ENCODE measurements around the gene TPST2. TPM values are rescaled to one million over a fixed set of nuclear protein-coding genes. Genes with fewer than 3 reads are reported as not detected.

The TPST2 gene
- total and polyA plus RNA-seq, 9 of the 15 experiments (the other 6 are each of a cell fraction or from before 2014, with no cell fraction given), result 14.2 to 123 (median 60.1) TPM

DNA sequence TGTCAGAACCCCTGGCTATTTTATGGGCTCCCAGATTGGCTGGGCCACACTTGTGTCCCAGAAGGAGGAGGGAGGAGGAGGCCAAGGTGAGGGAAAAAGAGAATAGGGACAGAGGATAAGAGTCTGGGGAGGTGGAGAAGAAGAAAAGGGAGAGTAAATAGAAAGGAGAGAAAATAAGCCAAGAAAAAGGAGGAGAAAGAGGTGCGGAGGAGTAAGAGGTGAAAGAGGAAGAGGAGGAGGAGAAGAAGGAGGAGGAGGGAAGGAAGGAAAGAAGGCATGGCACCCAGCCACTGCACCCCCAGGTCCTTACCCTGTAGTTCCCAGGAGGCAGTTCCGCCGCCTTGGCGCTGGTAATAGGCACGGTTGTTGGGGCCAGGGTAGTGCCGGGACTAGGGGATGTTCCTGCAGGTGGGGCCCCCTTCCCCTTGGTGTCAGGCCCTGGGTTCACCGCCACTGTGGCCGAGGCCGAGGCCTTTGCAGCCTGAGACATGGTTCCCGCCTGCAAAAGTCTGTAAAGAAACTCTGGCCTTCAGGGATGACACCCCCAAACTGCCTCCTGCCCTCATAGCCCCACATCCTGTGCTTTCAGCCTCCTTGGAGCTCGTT is 26.0 kb upstream of the TPST2 start:
- Histone ChIP-seq H3K9ac (ENCODE audit: insufficient read depth in 1 of 2, low read depth in 2 of 2, low read length in 2 of 2) (peak overlapping the region in 1 of 2 experiments; percentile 79; a peak in 2 of 4 replicates), H3K27me3 (ENCODE audit: control insufficient read depth in 2 of 2, insufficient read depth in 2 of 2, low read length in 2 of 2) (no peaks in the 10 kb centered on the region), H4K20me1 (replicated peaks; ENCODE audit: control insufficient read depth, insufficient read depth, low read length) (no peaks in the 10 kb centered on the region), H3K4me2 (ENCODE audit: insufficient read depth, low read length) (no peak overlapping the region), H3K27ac (ENCODE audit: extremely low read depth, low read depth, low read length) (no peak overlapping the region), H3K36me3 (ENCODE audit: control insufficient read depth, insufficient read depth, low read length) (no peaks in the 10 kb centered on the region), H3K4me1 (replicated peaks in 1 of 2; ENCODE audit: control insufficient read depth in 2 of 2, insufficient read depth in 2 of 2, low read length in 2 of 2) (peaks cover 37 to 39% of the 10 kb centered on the region in 2 experiments), H3K79me2 (ENCODE audit: control insufficient read depth, insufficient read depth, low read length) (no peaks in the 10 kb centered on the region), H3K4me3 (no peak overlapping the region), H2AFZ (ENCODE audit: low read depth, low read length) (peak overlapping the region; percentile 46), H3K9me3 (replicated peaks; ENCODE audit: control insufficient read depth, insufficient read depth, low read depth, low read length) (no peaks in the 10 kb centered on the region), H3K9me1 (ENCODE audit: control insufficient read depth, insufficient read depth, low read length) (no peaks in the 10 kb centered on the region)
- in situ Hi-C loops (cut with MboI), result no loop called here
- no peak for FAIRE-seq
- intact Hi-C loops (cut with micrococcal nuclease), result no loop called here
- BruUV-seq (replicated peaks), result no TSS peak
- no peak for DNase-seq (ENCODE audit: extremely low read depth in 1 of 4, low spot score in 3 of 4)
- ATAC-seq, result no peak
- WGBS (ENCODE audit: insufficient coverage, low coverage, missing lambda C conversion rate), result 74% methylated on average over 5 of the region's 11 CpGs
- CTCF ChIA-PET (ENCODE audit: low intra/inter-chr PET ratio), result no interaction called here
- peak; percentile 59 for TF ChIP-seq ZNF512 (tag; IDR thresholded peaks at IDR 0.05)
- peak; percentile 31; the same call in 1 of the 2 replicates for TF ChIP-seq SPI1 (IDR thresholded peaks at IDR 0.05; ENCODE audit: borderline replicate concordance, low read depth, low read length)
- no peak for TF ChIP-seq SRSF3 (IDR thresholded peaks at IDR 0.05; ENCODE audit: insufficient read depth, low read length)
- POLR2A ChIA-PET, result interaction anchor here (1.2 kb wide), 1 partner anchor 19 kb away, joined by 3 read pairs; no protein-coding TSS in a partner anchor

GRCh38 chr22:26615149-26615548 is 25.2 kb upstream of the TPST2 start:
- Histone ChIP-seq H3K27me3 (ENCODE audit: control insufficient read depth in 2 of 2, insufficient read depth in 2 of 2, low read length in 2 of 2) (no peaks in the 10 kb centered on the region), H2AFZ (ENCODE audit: low read depth, low read length) (no peak overlapping the region), H3K9me3 (replicated peaks; ENCODE audit: control insufficient read depth, insufficient read depth, low read depth, low read length) (no peaks in the 10 kb centered on the region), H3K27ac (ENCODE audit: extremely low read depth, low read depth, low read length) (no peak overlapping the region), H3K4me2 (ENCODE audit: insufficient read depth, low read length) (no peak overlapping the region), H4K20me1 (replicated peaks; ENCODE audit: control insufficient read depth, insufficient read depth, low read length) (no peaks in the 10 kb centered on the region), H3K4me1 (replicated peaks in 1 of 2; ENCODE audit: control insufficient read depth in 2 of 2, insufficient read depth in 2 of 2, low read length in 2 of 2) (peaks cover 35 to 43% of the 10 kb centered on the region in 2 experiments), H3K9ac (ENCODE audit: insufficient read depth in 1 of 2, low read depth in 2 of 2, low read length in 2 of 2) (no peak overlapping the region), H3K9me1 (ENCODE audit: control insufficient read depth, insufficient read depth, low read length) (no peaks in the 10 kb centered on the region), H3K79me2 (ENCODE audit: control insufficient read depth, insufficient read depth, low read length) (no peaks in the 10 kb centered on the region), H3K36me3 (ENCODE audit: control insufficient read depth, insufficient read depth, low read length) (no peaks in the 10 kb centered on the region), H3K4me3 (no peak overlapping the region)
- BruUV-seq (replicated peaks), result no TSS peak
- ATAC-seq, result no peak
- WGBS (ENCODE audit: insufficient coverage, low coverage, missing lambda C conversion rate), result 93% methylated on average over 1 of the region's 5 CpGs
- in situ Hi-C loops (cut with MboI), result no loop called here
- POLR2A ChIA-PET, result no interaction called here
- CTCF ChIA-PET (ENCODE audit: low intra/inter-chr PET ratio), result no interaction called here
- TF ChIP-seq CEBPB (tag; IDR thresholded peaks at IDR 0.05), result 0 out of 2 replicates have a peak, but pooled peaks have one; percentile 8
- TF ChIP-seq EHMT2 (IDR thresholded peaks at IDR 0.05), result no peak
- DNase-seq (ENCODE audit: extremely low read depth in 1 of 4, low spot score in 3 of 4), result no peak
- intact Hi-C loops (cut with micrococcal nuclease), result no loop called here
- FAIRE-seq, result no peak
